Lung microvascular endothelial cell (primary cell): Measurements from ENCODE around the gene ESYT3. TPM values are rescaled to one million over a fixed set of nuclear protein-coding genes. Genes with fewer than 3 reads are reported as not detected.
A peak's percentile ranks its signal among the peaks of the same experiment; 100 is the strongest.
"Not testable (repeated sequence)": the region's sequence is repeated elsewhere in the genome, so short reads cannot be mapped to it uniquely, and the experiment has no call there.

Experiments
- DNase-seq, 2 donors: peaks; one replicate each; pipeline versions ENCODE4 v3.0.0 to v3.0.0-alpha.2; 2010; ENCODE audit warnings: low read depth in 2 of 2
- total RNA-seq: library from RNA; depleted of rRNA; stranded (reverse); fragments of >200 nt; gene quantifications from 2 replicates; pipeline ENCODE4 v1.2.1, GENCODE V29; 2014

Gene ESYT3
- total RNA-seq, 1 donor from 2014 or later = not detected

DNA sequence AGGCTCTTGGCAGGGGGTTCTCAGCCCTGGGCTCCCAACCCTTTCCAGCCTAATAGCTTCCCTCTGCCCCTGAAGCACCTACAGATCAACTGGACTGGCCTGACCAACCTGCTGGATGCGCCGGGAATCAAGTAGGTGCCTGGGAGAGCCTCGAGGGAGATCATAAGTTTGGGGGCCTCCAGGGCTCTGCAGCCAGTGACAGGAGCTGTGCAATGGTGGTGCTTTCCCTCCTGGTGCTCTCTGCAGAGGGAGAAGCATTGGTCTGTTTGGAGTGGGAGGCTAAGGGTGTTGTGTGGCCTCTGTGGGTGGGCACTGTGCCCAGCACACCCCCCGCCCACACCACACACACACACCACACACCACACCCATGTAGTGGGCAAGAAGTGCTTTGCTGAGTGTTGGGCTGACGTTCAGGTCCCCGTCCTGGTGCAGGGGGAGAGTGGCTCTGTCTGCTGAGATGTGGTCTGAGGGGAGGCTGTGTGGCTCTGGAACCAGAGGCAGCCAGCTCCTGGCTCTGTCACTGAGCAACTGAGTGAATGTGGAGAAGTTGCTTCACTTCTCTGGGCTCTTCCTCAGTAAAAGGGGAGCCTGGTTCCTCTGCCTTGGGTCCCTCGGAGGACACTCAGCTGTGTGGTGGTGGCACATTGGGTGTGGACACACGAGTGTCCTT lies 26.3 kb downstream of the ESYT3 start:
- DNase-seq = no peak

- no peak for DNase-seq
Observed at GRCh38 chr3:138461246-138461645, 26.8 kb downstream of the ESYT3 start.

GRCh38 chr3:138461896-138462295 lies 27.5 kb downstream of the ESYT3 start:
- no peak for DNase-seq

- DNase-seq = no peak
Observed at GRCh38 chr3:138463724-138464490, 29.5 kb downstream of the ESYT3 start.

DNA sequence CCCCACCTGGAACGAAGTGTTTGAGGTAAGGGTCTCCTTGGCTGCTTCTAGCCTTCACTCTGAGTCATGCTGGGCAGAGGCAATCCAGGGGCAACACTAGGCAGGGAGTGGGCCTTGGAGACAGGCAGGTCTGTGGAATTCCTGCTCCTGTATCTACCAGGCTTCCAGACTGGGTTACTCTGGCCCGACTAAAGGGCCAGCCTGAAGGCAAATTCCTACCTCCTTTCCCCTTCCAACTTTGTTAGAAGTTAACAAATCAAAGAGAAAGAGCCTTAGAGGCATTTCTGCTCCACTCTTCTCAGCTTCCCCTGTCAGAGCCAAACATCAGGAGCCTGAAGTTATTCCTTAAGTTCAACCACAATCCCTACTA lies 30.1 kb downstream of the ESYT3 start:
- DNase-seq = no peak

GRCh38 chr3:138465451-138465850 lies 31.0 kb downstream of the ESYT3 start:
- no peak for DNase-seq

- no peak for DNase-seq
Observed at GRCh38 chr3:138465925-138466324, 31.5 kb downstream of the ESYT3 start.

DNA sequence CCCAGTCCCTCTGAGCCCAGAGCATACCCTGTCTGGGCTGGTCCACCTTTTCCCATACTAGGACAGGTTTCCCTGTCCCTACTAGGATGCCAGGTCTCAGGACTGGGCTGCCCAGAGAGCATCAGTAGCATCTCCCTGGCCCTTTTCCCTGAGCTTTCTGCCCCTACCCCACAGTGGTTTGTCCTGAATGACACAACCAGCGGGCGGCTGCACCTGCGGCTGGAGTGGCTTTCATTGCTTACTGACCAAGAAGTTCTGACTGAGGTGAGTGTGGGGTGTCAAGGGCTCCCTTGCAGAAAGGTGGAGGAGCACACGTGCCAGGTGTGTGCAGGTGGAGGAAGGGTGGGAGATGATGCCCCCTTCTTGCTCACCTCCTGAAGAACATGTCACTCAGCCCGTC lies 33.5 kb downstream of the ESYT3 start:
- DNase-seq = no peak

GRCh38 chr3:138468451-138468850 lies 34.0 kb downstream of the ESYT3 start:
- no peak for DNase-seq

DNA sequence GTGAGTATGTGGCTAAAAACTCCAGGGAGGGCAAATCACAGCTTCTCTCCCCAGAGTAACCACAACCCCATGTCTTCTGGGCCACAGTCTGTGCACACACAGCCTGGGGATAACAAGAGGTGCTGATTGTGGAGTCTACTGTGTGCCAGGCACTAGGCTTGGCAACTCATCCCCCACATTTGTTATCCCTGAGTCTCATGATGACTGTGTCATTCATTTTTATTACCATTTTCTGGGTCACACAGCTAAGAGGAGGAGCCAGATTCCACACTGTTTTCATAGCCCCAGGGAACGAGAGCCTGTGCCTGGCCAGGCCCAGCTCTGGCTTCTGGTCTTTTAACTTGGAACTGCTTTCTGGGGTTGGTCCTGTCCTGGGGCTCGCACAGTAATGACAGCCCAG lies 34.5 kb downstream of the ESYT3 start:
- DNase-seq = no peak

GRCh38 chr3:138469874-138470273 lies 35.5 kb downstream of the ESYT3 start:
- DNase-seq = no peak

DNA sequence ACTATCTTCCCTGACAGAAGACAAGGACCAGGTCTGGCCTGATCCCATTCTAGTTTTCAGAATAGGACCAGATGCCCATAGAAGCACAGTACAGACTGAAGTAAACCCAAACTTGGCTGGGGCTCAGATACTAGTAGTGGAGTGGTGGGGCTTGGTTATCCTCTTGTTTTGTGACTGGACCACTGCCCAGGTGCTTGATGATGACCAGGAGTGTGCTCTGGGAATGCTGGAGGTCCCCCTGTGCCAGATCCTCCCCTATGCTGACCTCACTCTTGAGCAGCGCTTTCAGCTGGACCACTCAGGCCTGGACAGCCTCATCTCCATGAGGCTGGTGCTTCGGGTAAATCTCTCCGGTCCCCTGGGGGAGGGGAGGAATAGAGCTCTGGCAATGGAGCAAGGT lies 36.3 kb downstream of the ESYT3 start:
- no peak for DNase-seq

GRCh38 chr3:138471481-138471880 lies 37.1 kb downstream of the ESYT3 start:
- DNase-seq = no peak

- DNase-seq = no peak
Observed at GRCh38 chr3:138472141-138472825, 37.9 kb downstream of the ESYT3 start.

- no peak for DNase-seq
Observed at GRCh38 chr3:138473391-138473790, 39.0 kb downstream of the ESYT3 start.

DNA sequence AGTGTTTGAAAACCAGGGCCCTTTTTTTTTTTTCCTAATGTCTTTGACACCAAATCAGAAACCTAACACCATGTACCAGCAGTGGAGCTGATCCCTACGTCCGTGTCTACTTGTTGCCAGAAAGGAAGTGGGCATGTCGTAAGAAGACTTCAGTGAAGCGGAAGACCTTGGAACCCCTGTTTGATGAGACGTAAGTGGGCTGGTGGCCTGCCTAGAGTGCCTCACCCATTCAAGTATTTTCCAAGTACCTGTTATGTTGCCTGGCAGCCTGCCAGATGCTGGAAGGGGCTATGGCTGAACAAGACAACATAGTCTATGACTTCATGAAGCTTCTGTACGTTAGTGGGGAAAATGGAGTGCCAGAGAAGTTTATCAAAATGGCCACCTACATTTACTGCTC lies 39.7 kb downstream of the ESYT3 start:
- DNase-seq = no peak

DNA sequence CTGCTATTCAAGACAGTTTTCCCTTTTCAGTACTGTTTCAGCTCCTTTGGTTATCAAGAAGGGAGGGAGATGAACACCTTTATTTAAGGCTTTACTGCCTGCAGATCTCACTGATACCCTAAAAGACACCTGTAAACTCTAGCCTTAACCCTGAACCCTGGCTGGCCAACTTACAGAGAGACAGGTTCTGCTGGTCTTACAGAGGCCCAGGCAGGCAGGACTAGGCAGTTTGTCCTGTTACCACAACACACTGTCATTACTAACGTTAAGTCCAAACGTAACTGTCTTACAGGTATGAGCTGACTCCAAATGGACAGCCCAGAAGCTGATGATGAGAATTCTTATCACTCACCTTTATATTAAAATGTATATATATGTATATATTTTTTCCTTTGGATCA lies 42.1 kb downstream of the ESYT3 start:
- DNase-seq = no peak

- DNase-seq = no peak
Observed at GRCh38 chr3:138477120-138477519, 42.7 kb downstream of the ESYT3 start.

DNA sequence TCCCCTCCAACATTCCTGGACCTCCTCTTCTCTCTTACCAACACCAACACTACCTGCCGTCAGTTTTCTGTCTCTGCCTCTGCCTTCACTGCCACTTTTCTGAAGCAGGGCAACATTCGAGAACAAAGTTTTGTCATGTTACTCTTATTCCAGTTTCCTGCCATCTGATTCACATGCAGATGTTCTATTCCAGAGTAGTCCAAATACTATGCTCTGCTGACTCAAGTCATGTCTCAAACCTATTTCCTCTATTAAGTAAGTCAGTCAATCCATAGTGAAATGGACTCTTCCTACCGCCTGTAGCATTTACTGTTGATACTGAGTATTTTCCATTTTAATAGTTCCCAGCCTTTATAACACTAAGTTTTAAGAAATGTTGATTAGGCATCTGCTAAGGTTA lies 43.4 kb downstream of the ESYT3 start:
- no peak for DNase-seq

DNA sequence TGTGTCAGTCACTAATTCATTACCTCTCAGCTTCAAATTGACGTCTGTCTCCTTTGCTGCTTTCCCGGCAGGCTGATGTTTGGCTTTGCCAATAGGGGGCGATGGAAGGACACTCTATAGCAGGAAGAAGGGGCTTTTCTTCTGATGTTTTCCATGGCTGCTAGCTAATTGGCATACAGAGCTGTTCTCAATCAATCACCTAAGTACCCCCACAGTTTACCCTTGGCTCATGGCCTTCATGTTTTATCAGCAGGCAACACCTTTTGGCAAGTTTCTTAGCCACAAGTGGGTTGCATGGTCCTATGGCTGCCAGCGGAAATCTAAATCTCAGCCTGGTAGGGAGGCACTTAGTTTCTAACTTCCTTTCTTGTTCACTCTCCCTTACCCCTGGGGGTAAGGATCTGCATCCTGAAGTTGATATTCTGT lies 45.0 kb downstream of the ESYT3 start:
- DNase-seq = peak; percentile 52 to 56

- DNase-seq = not testable (repeated sequence)
Observed at GRCh38 chr3:138484672-138485071, 50.3 kb downstream of the ESYT3 start.

DNA sequence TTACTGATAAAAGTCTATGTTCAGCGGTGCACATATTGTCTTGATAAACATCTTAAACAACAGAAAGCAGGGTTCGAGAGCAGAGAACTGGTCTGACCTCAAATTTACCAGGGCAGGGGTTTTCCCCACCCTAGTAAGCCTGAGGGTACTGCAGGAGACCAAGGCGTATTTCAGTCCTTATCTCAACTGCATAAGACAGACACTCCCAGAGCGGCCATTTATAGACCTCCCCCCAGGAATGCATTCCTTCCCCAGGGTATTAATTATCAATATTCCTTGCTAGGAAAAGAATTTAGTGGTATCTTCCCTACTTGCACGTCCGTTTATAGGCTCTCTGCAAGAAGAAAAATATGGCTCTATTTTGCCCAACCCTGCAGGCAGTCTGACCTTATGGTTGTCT lies 52.2 kb downstream of the ESYT3 start:
- DNase-seq = not testable (repeated sequence)

DNA sequence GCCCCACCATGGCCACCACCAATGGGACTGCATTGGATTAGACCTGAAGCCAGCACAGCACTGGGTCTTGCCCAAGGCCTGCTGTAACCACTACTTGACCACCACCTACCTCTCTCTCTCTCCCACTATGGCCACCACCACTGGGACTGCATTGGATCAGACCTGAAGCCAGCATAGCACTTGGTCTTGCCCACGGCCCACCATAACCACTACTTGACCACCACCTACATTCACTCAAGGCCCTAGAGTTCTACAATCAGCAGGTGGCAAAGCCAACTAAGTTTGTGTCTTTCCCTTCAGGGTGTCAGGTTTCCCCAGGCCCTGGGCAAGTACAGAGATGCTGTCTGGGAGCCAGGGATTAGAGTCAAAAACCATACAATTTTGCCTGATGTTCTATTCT lies 57.6 kb downstream of the ESYT3 start:
- DNase-seq = no peak
